Keratinocyte (primary cell): ENCODE data around the gene SLC6A7. TPM values are rescaled to one million over a fixed set of nuclear protein-coding genes. Genes with fewer than 3 reads are reported as not detected.

ENCODE experiments used
- DNase-seq: peaks from one replicate; pipeline ENCODE4 v3.0.0-alpha.2; 2011; ENCODE audit warnings: low read depth, missing footprints, low spot score
- FAIRE-seq: peaks from 2 replicates; lab custom pipeline; 2011; peaks lifted over from hg19 to GRCh38; lab: Jason Lieb, UNC
- H2AFZ ChIP-seq: 2 replicates; pipeline ENCODE4 v1.6.0; 2012; ENCODE audit warnings: low read length, control low read depth, inconsistent platforms; ENCODE audit not compliant: control insufficient read depth
- H3K27ac ChIP-seq: 2 replicates; pipeline ENCODE4 v1.5.1; 2011; ENCODE audit warnings: low read length; ENCODE audit not compliant: control insufficient read depth, insufficient read depth
- H3K27me3 ChIP-seq: 3 replicates; pipeline ENCODE4 v1.6.0; 2011; ENCODE audit warnings: low read length; ENCODE audit not compliant: control insufficient read depth, insufficient read depth; ENCODE audit errors: extremely low read depth
- H3K36me3 ChIP-seq, 2 experiments: 2 replicates in 1 of 2; 3 replicates in 1 of 2; pipeline ENCODE4 v1.5.1; 2011; ENCODE audit warnings: low read length in 2 of 2, mild to moderate bottlenecking in 1 of 2; ENCODE audit not compliant: control insufficient read depth in 2 of 2, insufficient read depth in 2 of 2; ENCODE audit errors: extremely low read depth in 1 of 2
- H3K4me1 ChIP-seq: 3 replicates; pipeline ENCODE4 v1.5.1; 2011; ENCODE audit warnings: low read length; ENCODE audit not compliant: control insufficient read depth, insufficient read depth; ENCODE audit errors: extremely low read depth
- H3K4me2 ChIP-seq: 3 replicates; pipeline ENCODE4 v1.6.0; 2011; ENCODE audit warnings: low read depth, low read length; ENCODE audit not compliant: control insufficient read depth, insufficient read depth; ENCODE audit errors: extremely low read depth
- H3K4me3 ChIP-seq, 3 experiments: fragments of 200-600 bp in 1 of 3; sonication (generic) in 1 of 3; 2 replicates in 2 of 3; 3 replicates in 1 of 3; pipeline ENCODE4 v1.5.1; 2011 to 2016; ENCODE audit warnings: low read length in 3 of 3, mild to moderate bottlenecking in 3 of 3, control low read depth in 2 of 3, inconsistent platforms in 1 of 3, low read depth in 1 of 3, mixed read lengths in 1 of 3, mixed run types in 1 of 3, moderate library complexity in 1 of 3; ENCODE audit not compliant: control insufficient read depth in 2 of 3, insufficient read depth in 2 of 3; ENCODE audit errors: extremely low read depth in 1 of 3
- H3K79me2 ChIP-seq: 2 replicates; pipeline ENCODE4 v1.6.0; 2012; ENCODE audit warnings: low read length; ENCODE audit not compliant: control insufficient read depth, insufficient read depth
- H3K9ac ChIP-seq: 3 replicates; pipeline ENCODE4 v1.6.0; 2011; ENCODE audit warnings: low read length; ENCODE audit not compliant: control insufficient read depth, insufficient read depth; ENCODE audit errors: extremely low read depth
- H3K9me1 ChIP-seq: 3 replicates; pipeline ENCODE4 v1.6.0; 2011; ENCODE audit warnings: low read length; ENCODE audit not compliant: control insufficient read depth, insufficient read depth; ENCODE audit errors: extremely low read depth
- H3K9me3 ChIP-seq: 2 replicates; pipeline ENCODE4 v1.5.1; 2012; ENCODE audit warnings: low read depth, low read length; ENCODE audit not compliant: control insufficient read depth
- H4K20me1 ChIP-seq: 3 replicates; pipeline ENCODE4 v1.6.0; 2011; ENCODE audit warnings: low read length; ENCODE audit not compliant: control insufficient read depth, insufficient read depth; ENCODE audit errors: extremely low read depth
- CTCF ChIP-seq, 3 experiments: IDR thresholded peaks in 1 of 3; conservative IDR thresholded peaks in 1 of 3; optimal IDR thresholded peaks in 1 of 3; 2 replicates in 2 of 3; 3 replicates in 1 of 3; pipeline versions ENCODE3 to v1.5.1; 2011; ENCODE audit warnings: low read length in 3 of 3, mild to moderate bottlenecking in 3 of 3, moderate library complexity in 2 of 3, control low read depth in 1 of 3, inconsistent platforms in 1 of 3; ENCODE audit not compliant: insufficient read depth in 2 of 3; ENCODE audit errors: extremely low read depth in 1 of 3
- EZH2 ChIP-seq: IDR thresholded peaks from one replicate; pipeline ENCODE4 v1.6.1; 2012; ENCODE audit warnings: inconsistent platforms, mild to moderate bottlenecking, low read length, moderate library complexity
- dilution Hi-C: fragments of 300-500 bp; cut with MboI; formaldehyde crosslinking; loops from one replicate; pipeline ENCODE4 v1.7.0; 2020; ENCODE audit warnings: low sequenced_read_pairs; ENCODE audit not compliant: extremely low pct_ligation_motif_present
- polyA plus RNA-seq, 5 experiments: library from polyadenylated mRNA; depleted of rRNA in 3 of 5; stranded (reverse) in 3 of 5; stranded (forward) in 1 of 5; unstranded in 1 of 5; fragments of >200 nt; gene quantifications; 1 replicate in 1 of 5; 2 replicates in 3 of 5; 3 replicates in 1 of 5; pipeline versions ENCODE4 v1.2.1 to v1.2.3, GENCODE V29; 2011 to 2012; ENCODE audit warnings: missing spikeins in 2 of 5, low read depth in 1 of 5, low replicate concordance in 1 of 5

The SLC6A7 gene
- polyA plus RNA-seq, 1 donor (not counting 4 experiments of a cell fraction or from before 2014, with no cell fraction given), result not detected

DNA sequence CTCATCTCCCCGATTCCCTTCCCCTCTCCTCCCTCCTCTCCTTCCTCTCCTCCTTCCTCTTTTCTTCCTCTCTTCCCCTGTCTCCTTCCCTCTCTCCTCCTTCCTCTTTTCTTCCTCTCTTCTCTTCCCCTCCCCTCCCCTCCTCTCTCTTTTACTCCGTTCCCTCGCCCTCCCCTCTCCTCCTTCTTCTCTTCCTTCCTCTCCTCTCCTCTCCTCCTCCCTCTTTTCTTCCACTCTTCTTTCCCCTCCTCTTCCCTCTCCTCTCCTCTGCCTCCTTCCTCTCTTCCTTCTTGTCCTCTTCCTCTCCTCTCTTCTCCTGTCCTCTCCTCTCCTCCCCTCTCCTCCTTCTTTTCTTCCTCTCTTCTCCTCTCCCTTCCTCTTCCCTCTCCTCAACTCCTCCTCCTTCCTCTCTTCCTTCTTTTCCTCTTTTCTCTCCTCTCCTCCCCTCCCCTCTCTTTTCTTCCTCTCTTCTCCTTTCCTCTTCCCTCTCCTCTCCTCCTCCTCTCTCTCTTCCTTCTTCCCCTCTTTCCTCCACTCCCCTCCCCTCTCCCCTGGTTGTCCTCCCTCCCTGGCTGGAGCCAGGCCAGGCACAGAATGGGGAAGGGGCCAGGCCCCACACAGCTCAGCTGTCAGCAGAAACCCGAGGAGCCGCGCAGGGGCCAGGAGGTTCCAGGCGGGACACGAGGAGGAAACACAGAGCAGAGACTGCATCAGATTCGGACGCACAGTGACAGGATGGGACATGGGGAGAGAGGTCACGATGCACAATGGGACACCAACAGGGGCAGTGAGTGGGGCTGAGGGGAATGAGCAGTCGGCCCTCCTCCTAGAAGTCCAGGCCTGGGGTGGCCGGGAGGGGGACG, 51.7 kb downstream of the SLC6A7 start:
- dilution Hi-C loops, result no loop called here
- H3K9ac ChIP-seq, result no peak overlapping the region
- no peaks in the 10 kb centered on the region for H4K20me1 ChIP-seq
- H3K36me3 ChIP-seq, result no peaks in the 10 kb centered on the region
- no peak overlapping the region for H3K4me2 ChIP-seq
- peaks cover 6% of the 10 kb centered on the region for H3K27me3 ChIP-seq
- H3K4me1 ChIP-seq, result no peaks in the 10 kb centered on the region
- H3K9me1 ChIP-seq, result no peaks in the 10 kb centered on the region
- FAIRE-seq (no peak), DNase-seq (no peak)
- no peaks in the 10 kb centered on the region for H3K9me3 ChIP-seq
- TF ChIP-seq CTCF (optimal IDR thresholded peaks at IDR 0.05 in 1 of 3, IDR thresholded peaks at IDR 0.05 in 1 of 3, conservative IDR thresholded peaks at IDR 0.05 in 1 of 3; ENCODE audit: extremely low read depth in 1 of 3, insufficient read depth in 2 of 3, low read length in 3 of 3) (no peak), EZH2 (no peak)
- no peak overlapping the region for H3K27ac ChIP-seq
- no peak overlapping the region for H3K4me3 ChIP-seq
- H2AFZ ChIP-seq, result no peak overlapping the region
- no peaks in the 10 kb centered on the region for H3K79me2 ChIP-seq

DNA sequence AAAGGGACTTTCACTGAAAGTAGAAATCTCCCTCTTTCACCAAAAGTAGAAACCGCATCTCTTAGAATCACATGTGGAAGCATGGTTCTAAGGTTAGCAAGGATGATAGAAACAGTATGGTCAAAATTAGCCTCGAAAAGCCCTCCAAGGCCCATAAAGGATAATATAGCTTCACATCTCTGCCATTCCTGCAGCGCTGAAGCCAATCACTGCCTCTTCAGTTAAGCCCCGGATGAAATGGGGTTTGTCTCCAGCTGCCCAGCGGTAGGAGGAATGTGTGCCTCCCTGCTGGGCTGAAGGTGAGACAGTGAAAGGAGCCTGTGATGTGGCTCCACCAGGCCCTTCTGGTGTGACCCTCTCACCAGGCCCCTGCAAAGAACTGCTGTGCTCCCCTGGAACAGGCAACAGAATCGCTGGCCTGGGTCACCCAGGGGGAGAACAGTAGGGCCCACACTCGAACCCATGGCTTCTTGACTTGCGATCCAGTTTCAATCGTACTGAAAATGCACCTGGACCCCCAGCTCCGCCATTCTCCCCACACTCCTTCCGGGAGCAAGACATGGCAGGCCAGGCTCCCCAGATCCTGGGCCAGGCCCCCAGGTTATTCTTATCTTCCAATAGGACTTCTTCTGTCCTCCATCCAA, 52.5 kb downstream of the SLC6A7 start:
- TF ChIP-seq EZH2 (no peak), CTCF (optimal IDR thresholded peaks at IDR 0.05 in 1 of 3, IDR thresholded peaks at IDR 0.05 in 1 of 3, conservative IDR thresholded peaks at IDR 0.05 in 1 of 3; ENCODE audit: extremely low read depth in 1 of 3, insufficient read depth in 2 of 3, low read length in 3 of 3) (no peak)

More for the DNA sequence above, 52.5 kb downstream of the SLC6A7 start:
- FAIRE-seq (no peak), DNase-seq (no peak)
- H3K36me3 ChIP-seq, result no peaks in the 10 kb centered on the region
- H3K9me3 ChIP-seq, result no peaks in the 10 kb centered on the region
- H3K9me1 ChIP-seq, result no peaks in the 10 kb centered on the region
- no peak overlapping the region for H3K9ac ChIP-seq
- H3K79me2 ChIP-seq, result no peaks in the 10 kb centered on the region
- peaks cover 6% of the 10 kb centered on the region for H3K27me3 ChIP-seq
- H3K27ac ChIP-seq, result no peak overlapping the region
- H4K20me1 ChIP-seq, result no peaks in the 10 kb centered on the region
- H3K4me3 ChIP-seq, result no peak overlapping the region
- H3K4me1 ChIP-seq, result no peaks in the 10 kb centered on the region
- dilution Hi-C loops, result no loop called here
- no peak overlapping the region for H2AFZ ChIP-seq
- H3K4me2 ChIP-seq, result no peak overlapping the region
